NCI-H1417 (cell line): ENCODE measurements around the gene CNN3.
A peak's percentile ranks its signal among the peaks of the same experiment; 100 is the strongest.
"Not testable (repeated sequence)": the region's sequence is repeated elsewhere in the genome, so short reads cannot be mapped to it uniquely, and the experiment has no call there.

ENCODE experiments used
- DNase-seq, 3 experiments: peaks; one replicate each; lab custom pipeline; 2025; lab: John Stamatoyannopoulos, UW

The CNN3 gene

GRCh38 chr1:94949681-94950661 is 23.1 kb upstream of the CNN3 start:
- peak; percentile 7 to 76 (median 65) for DNase-seq

DNA sequence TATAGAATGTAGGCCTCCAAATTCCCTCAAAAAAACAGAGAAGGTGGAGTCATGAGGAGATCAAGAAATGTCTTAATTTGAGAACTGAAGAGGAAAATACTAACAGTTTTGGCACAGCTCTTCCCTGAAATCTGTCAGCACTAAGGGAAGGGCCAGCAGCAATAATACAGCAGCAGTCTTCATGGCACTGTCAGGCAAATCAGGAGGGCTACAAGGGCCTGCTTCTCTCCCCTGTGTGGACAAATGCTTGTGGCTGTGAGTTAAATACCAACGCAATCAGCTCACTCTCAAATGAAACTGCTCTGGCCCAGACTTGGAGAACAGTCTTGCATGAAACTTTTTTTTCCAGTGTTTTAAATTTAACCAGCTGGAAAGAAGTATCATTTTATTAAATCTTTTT is 20.5 kb upstream of the CNN3 start:
- DNase-seq, result no peak

GRCh38 chr1:94946886-94947285 is 20.0 kb upstream of the CNN3 start:
- DNase-seq, result no peak

DNA sequence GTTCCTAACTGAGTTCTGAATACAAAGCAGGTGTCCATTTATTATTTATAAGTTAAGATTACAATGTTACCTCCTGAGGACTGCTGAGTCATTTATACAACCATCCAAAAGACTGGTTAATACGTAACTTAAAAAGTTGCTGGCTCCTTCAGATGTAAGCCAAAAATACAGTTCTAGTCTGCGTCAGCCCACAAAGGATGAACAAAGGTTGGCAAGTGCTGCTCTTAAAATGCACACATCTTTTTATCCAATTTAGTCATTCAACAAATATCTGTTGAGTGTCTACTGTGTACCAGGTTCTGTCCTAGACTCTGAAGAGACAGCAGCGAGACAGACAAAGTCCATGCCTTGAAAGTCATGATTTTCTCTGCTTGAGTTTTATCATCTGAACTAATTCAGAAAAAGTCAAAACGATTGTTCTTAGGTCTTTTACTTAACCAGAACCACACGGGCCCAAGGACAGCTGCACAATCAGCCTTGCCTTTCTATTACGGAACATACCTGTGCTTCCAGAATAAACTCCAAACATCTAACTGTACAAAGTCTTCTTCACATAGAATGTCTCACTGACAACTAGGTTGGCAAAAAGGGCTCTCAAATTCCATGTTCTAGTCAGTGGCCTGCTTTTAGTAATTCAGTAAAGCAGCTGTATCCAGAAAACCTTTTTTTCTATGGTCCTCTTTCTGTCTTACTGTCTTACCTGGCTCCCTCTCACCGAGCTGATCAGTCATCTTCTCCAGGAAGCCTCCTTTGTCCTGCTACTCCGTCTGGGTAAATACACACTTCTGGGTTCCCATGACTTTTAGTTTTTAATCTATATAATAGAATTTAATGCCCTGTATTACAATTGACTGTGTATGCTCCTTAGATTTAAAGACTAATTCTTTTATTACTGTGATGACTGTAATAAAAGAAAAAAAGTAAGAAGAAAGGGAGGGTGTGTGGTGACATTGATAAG is 15.5 kb upstream of the CNN3 start:
- DNase-seq, result no peak

DNA sequence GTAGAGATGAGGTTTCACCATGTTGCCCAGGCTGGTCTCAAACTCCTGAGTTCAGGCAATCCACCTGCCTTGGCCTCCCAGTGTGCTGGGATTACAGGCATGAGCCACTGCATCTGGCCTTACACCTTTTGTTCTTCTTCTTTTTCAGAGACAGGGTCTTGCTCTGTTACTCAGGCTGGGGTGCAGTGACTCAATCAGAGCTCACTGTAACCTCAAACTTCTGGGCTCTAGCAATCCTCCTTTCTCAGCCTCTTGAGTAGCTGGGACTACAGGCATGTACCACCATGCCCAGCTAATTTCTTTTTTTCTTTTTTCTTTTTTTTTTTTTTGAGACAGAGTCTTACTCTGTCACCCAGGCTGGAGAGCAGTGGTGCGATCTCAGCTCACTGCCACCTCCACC is 14.6 kb upstream of the CNN3 start:
- not testable (repeated sequence) for DNase-seq

GRCh38 chr1:94940738-94941137 is 13.8 kb upstream of the CNN3 start:
- no peak for DNase-seq

DNA sequence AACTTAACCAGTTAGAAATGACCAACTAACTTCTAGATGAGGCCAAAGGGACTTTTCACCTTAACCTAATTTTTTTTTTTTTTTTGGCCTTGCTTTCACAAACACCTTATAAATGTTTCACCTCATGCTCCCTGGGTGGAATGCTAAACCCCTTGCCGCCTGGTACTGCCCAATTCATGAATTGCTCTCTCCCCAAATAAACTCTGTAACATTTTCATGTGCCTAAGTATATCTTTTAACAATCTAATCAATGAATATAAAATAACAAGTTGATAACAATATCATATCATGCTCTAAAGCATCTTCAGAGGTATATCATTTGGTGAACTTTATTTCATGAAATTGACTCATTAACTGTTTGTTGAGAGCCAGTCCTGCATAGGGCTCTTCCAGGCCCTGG is 10.9 kb upstream of the CNN3 start:
- no peak for DNase-seq

- DNase-seq, result no peak
Observed at GRCh38 chr1:94936861-94937620, 10.1 kb upstream of the CNN3 start.

- DNase-seq, result no peak
Observed at GRCh38 chr1:94935476-94935875, 8.6 kb upstream of the CNN3 start.

DNA sequence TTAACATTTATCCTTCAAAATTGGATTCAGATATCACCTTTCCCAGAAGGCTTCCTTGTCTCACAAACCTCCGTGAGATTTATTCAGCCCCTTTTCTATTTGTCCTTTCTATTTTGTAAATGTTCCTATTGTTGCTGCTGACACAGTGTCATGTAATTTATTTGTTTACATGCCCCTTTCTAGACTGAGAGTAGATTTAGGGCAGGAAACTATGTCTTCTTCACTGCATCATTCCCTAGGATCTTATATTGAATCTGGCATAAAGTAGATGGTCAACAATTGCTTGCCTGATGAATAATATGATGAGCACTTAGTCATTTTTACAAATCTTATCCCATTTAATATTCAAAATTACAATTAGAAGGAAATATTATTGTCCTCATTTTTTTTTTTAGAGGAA is 8.1 kb upstream of the CNN3 start:
- peak in 1 of 3 experiments; percentile 63 for DNase-seq

DNA sequence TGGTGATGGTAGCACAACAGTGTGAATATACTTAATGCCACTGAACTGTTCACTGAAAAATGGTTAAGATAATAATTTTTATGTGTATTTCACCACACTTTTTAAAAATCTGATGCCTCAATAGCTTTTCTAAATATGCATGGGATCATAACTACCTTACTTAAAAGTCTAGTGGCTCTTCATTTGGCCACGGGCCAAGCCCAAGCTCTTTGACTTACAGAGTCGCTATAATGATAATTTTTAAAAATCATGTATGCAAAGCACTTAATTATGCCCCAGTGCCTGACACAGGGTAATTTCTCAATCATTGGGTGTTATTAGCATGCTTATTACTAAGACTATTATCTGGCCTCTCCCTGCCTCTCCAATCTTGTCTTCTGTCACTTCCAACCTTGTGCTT is 7.6 kb upstream of the CNN3 start:
- DNase-seq, result peak; percentile 8 to 63 (median 12)

GRCh38 chr1:94931254-94931841 is 4.4 kb upstream of the CNN3 start:
- DNase-seq, result no peak

DNA sequence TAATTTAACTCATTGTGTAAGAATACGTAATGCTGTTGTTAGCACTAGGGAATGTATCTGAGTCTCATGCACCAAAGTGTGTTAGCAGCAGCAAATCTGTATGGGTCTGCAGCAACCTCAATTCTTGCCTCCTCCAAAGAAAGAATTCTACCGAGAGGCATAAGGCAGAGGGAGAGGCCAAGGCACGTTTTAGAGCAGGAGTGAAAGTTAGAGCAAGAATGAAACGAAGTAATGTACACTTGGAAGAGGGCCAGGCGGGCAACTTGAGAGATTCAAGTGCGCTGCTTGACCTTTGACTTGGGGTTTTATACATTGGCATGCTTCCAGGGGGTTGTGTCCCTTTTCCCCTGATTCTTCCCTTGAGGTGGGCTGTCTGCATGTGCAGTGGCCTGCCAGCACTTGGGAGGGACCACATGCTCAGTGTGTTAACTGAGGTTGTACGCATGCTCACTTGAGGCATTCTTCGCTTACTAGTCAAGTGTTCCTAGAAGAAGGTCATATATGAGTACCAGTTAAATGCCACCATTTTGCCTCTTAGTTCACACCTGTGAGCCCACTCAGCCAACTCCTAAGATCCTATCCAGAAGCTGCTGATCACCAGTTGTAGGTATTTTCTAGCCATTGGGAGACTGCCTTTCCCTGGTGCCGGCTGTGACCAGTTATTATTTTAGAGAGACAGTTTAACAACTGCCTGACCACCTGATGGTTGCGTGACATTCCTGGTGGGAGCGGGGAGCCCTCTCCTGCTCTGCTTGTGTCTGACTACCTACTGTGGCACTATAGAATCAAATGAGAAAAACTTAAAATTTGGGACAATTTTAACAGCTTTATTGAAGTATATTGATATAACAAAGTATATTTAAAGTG is 2.7 kb upstream of the CNN3 start:
- DNase-seq, result peak in 1 of 3 experiments; percentile 4

- no peak for DNase-seq
Observed at GRCh38 chr1:94928293-94928939, 1.5 kb upstream of the CNN3 start.

GRCh38 chr1:94927405-94928175 is 680 bp upstream of the CNN3 start:
- peak in 2 of 3 experiments; percentile 47 to 89 for DNase-seq

DNA sequence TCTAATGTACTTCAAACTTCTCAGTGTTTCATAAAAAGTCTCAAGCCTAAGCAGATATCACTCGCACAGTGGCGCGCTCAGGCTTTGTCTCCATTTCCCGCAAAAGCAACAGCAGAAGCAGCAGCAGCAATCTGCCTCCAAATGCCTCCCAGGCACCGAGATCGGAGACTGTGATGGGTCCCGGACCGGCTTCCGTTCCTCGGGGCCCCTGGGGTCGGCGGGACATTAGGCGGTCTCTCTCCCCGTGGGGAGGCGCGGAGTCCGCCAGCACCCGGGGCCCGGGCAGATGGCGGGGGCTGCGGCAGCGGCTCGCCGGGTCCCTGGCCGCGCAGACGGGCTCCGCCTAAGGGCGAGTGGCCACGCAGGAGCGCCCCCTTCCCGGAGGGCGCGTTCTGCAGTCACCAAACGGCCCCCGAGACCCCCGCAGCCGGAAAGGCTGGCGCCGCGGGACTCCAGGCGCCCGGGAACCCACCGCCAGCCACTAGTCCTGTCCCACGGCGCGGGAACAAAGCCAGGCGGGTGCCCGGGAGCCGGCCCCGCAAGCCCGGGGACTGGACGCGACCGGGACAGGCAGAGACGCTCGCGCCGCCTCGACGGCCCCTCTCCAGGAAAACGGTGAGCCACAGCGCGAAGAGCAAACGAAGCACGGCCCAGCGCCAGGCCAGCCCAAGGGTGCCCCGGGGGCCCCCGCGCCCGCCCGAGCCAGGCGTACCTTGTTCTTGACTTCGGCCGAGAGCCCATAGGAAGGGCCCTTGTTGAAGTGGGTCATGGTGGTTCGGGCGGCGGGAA is 590 bp downstream of the CNN3 start:
- peak; percentile 53 to 91 (median 87) for DNase-seq

GRCh38 chr1:94925561-94926125 is 1.3 kb downstream of the CNN3 start:
- peak; percentile 65 to 83 (median 67) for DNase-seq

DNA sequence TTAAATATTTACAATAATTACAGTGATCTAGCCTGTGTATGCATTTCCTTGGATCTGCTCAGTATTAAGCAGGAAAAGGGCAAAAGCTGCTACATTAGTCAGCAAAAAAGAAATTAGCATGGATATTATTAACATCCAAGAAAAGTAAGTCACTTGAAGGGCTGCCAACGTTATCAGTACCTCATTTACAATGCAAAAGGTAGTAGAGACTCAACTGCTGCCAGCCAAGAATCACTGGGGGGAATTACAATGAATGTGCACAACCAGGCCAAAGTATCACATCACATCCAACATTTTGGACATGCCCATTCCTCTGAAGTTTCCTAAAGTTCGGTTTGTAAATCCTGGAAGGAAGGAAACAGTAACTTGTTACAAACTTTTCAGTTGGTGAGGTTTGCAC is 1.9 kb downstream of the CNN3 start:
- DNase-seq, result peak in 1 of 3 experiments; percentile 49
